K562 (cell line): ENCODE data around the gene ZBTB20. TPM values are rescaled to one million over a fixed set of nuclear protein-coding genes. Genes with fewer than 3 reads are reported as not detected.

Source experiments
- ATAC-seq: fragments of 200-7000 bp; cut with Tn5 transposase; 3 replicates; pipeline ENCODE4 v1.9.1; 2020; ENCODE audit warnings: moderate library complexity
- BruUV-seq: library from RNA; stranded (reverse); fragments of 400-500 nt; replicated peaks from 2 replicates; lab custom pipeline; 2021; lab: Mats Ljungman, UMichigan
- CTCF ChIA-PET: fragments of 300-600 bp; formaldehyde crosslinking; extraction: SDS; loops from one replicate; lab custom pipeline; 2021; ENCODE audit warnings: low intra/inter-chr PET ratio; lab: Yijun Ruan, JAX
- POLR2A ChIA-PET: fragments of 300-600, 350-650 bp; sonication (Branson Sonifier 250); formaldehyde crosslinking; extraction: SDS; loops from one replicate; lab custom pipeline; 2021; ENCODE audit warnings: antibody characterized with exemption, inconsistent platforms; lab: Yijun Ruan, JAX
- DNase-seq, 4 experiments: peaks; one replicate each; pipeline versions ENCODE4 v3.0.0 to v3.0.0-alpha.2; 2011 to 2018; ENCODE audit warnings: low spot score in 3 of 4, mixed read lengths in 3 of 4; ENCODE audit errors: extremely low read depth in 1 of 4
- FAIRE-seq: peaks from 2 replicates; lab custom pipeline; 2011; peaks lifted over from hg19 to GRCh38; lab: Jason Lieb, UNC
- H2AFZ ChIP-seq: 2 replicates; pipeline ENCODE4 v1.6.0; 2011; ENCODE audit warnings: low read depth, low read length, control low read depth, inconsistent platforms
- H3K27ac ChIP-seq: fragments of 200-600 bp; 3 replicates; pipeline ENCODE4 v1.8.0; 2011; ENCODE audit warnings: low read depth, mild to moderate bottlenecking, control low read depth, inconsistent platforms, low read length, moderate library complexity, mixed read lengths; ENCODE audit errors: extremely low read depth
- H3K27me3 ChIP-seq, 2 experiments: fragments of 300-600 bp in 1 of 2; 2 replicates in 1 of 2; 3 replicates in 1 of 2; pipeline versions ENCODE4 v1.6.0 to v1.8.0; 2011; ENCODE audit warnings: inconsistent platforms in 2 of 2, low read length in 2 of 2, mild to moderate bottlenecking in 1 of 2, mixed read lengths in 1 of 2, moderate library complexity in 1 of 2; ENCODE audit not compliant: control insufficient read depth in 2 of 2, insufficient read depth in 2 of 2
- H3K36me3 ChIP-seq: fragments of 300-600 bp; 3 replicates; pipeline ENCODE4 v1.8.0; 2011; ENCODE audit warnings: mild to moderate bottlenecking, low read length, inconsistent platforms; ENCODE audit not compliant: control insufficient read depth, insufficient read depth
- H3K4me1 ChIP-seq, 2 experiments: fragments of 200-600 bp in 1 of 2; replicated peaks in 1 of 2; 2 replicates in 1 of 2; 3 replicates in 1 of 2; pipeline versions ENCODE4 v1.5.1 to v1.8.0; 2011; ENCODE audit warnings: inconsistent platforms in 2 of 2, low read length in 2 of 2, mild to moderate bottlenecking in 1 of 2, mixed read lengths in 1 of 2, moderate library complexity in 1 of 2; ENCODE audit not compliant: control insufficient read depth in 2 of 2, insufficient read depth in 2 of 2
- H3K4me2 ChIP-seq: 2 replicates; pipeline ENCODE4 v1.6.1; 2011; ENCODE audit warnings: low read length, control low read depth, inconsistent platforms, mixed read lengths; ENCODE audit not compliant: insufficient read depth
- H3K4me3 ChIP-seq: fragments of 200-600 bp; sonication (generic), shearing (Covaris generic); 2 replicates; pipeline ENCODE4 v1.5.1; 2016; ENCODE audit warnings: control low read depth, inconsistent platforms
- H3K79me2 ChIP-seq: fragments of 200-600 bp; 3 replicates; pipeline ENCODE4 v1.8.0; 2011; ENCODE audit warnings: low read length, inconsistent platforms; ENCODE audit not compliant: control insufficient read depth, insufficient read depth
- H3K9ac ChIP-seq, 2 experiments: 2 replicates each; pipeline versions ENCODE4 v1.6.0 to v1.6.1; 2011; ENCODE audit warnings: low read depth in 2 of 2, low read length in 2 of 2, control low read depth in 1 of 2, inconsistent platforms in 1 of 2, mild to moderate bottlenecking in 1 of 2, mixed read lengths in 1 of 2; ENCODE audit not compliant: insufficient read depth in 1 of 2
- H3K9me1 ChIP-seq: one replicate; pipeline ENCODE4 v1.6.0; 2011; ENCODE audit warnings: inconsistent platforms, mild to moderate bottlenecking, low read length, moderate library complexity; ENCODE audit not compliant: control insufficient read depth, insufficient read depth
- H3K9me3 ChIP-seq: replicated peaks from 2 replicates; pipeline ENCODE4 v1.5.1; 2011; ENCODE audit warnings: low read depth, low read length, inconsistent platforms; ENCODE audit not compliant: control insufficient read depth, insufficient read depth
- H4K20me1 ChIP-seq: replicated peaks from 2 replicates; pipeline ENCODE4 v1.6.1; 2011; ENCODE audit warnings: low read length, inconsistent platforms, mixed read lengths; ENCODE audit not compliant: control insufficient read depth, insufficient read depth
- BRD4 ChIP-seq: fragments of 200-600 bp; sonication (generic); IDR thresholded peaks from 2 replicates; pipeline ENCODE4 v1.6.1; 2017; ENCODE audit warnings: inconsistent platforms
- DMBX1 ChIP-seq: fragments of 250-450 bp; sonication (Bioruptor Pico); IDR thresholded peaks from 2 replicates; pipeline ENCODE4 v1.8.0; 2022; ENCODE audit warnings: inconsistent platforms, mild to moderate bottlenecking, moderate library complexity, borderline replicate concordance
- JUND ChIP-seq, 2 experiments: IDR thresholded peaks; 2 replicates in 1 of 2; 3 replicates in 1 of 2; pipeline ENCODE4 v1.6.1; 2011; ENCODE audit warnings: borderline replicate concordance in 2 of 2, low read depth in 2 of 2, low read length in 2 of 2, improper control_type of control experiment in 1 of 2, missing biosample characterization in 1 of 2, missing genetic modification characterization in 1 of 2, missing genetic modification reagents in 1 of 2
- NFE2L1 ChIP-seq: fragments of 450-650 bp; IDR thresholded peaks from 2 replicates; pipeline ENCODE4 v1.6.1; 2016; ENCODE audit warnings: missing genetic modification characterization, low read depth, mild to moderate bottlenecking, missing compliant biosample characterization, moderate library complexity, borderline replicate concordance
- TOE1 ChIP-seq, 2 experiments: fragments of 450-650 bp in 1 of 2; sonication (generic) in 1 of 2; formaldehyde crosslinking in 1 of 2; IDR thresholded peaks; 2 replicates each; pipeline versions ENCODE4 v1.7.1 to v1.8.0; 2016 to 2022; ENCODE audit warnings: borderline replicate concordance in 2 of 2, mild to moderate bottlenecking in 2 of 2, antibody characterized with exemption in 1 of 2, inconsistent platforms in 1 of 2, low read depth in 1 of 2, missing genetic modification reagents in 1 of 2, moderate library complexity in 1 of 2
- ZNF77 ChIP-seq: fragments of 250-450 bp; sonication (Bioruptor Pico); IDR thresholded peaks from 2 replicates; pipeline ENCODE4 v1.5.0; 2020
- ZZZ3 ChIP-seq: fragments of 450-650 bp; IDR thresholded peaks from 2 replicates; pipeline ENCODE4 v1.6.1; 2016; ENCODE audit warnings: antibody characterized with exemption, mild to moderate bottlenecking, moderate library complexity
- WGBS: fragments of 100-300 bp; shearing (Covaris generic); methylation state at CpG from one replicate; pipeline ENCODE4 v1.1.6; 2016; ENCODE audit warnings: low coverage, mixed read lengths; ENCODE audit not compliant: insufficient coverage; ENCODE audit errors: missing lambda C conversion rate; 5-methylcytosine and 5-hydroxymethylcytosine counted together
- in situ Hi-C: fragments of 300-500 bp; cut with MboI; formaldehyde crosslinking; loops from 4 replicates; pipeline ENCODE4 v1.15.0; 2018; ENCODE audit warnings: inconsistent platforms, mixed read lengths
- intact Hi-C: fragments of 100-400 bp; cut with micrococcal nuclease; formaldehyde crosslinking; loops from 2 replicates; pipeline ENCODE4 v1.14.2; 2022
- polyA plus RNA-seq, 8 experiments: library from polyadenylated mRNA; depleted of rRNA in 4 of 8; stranded (reverse) in 5 of 8; unstranded in 3 of 8; fragments of >200 nt; fragmentation: Nextera tagmentation in 2 of 8; fragmentation: Illumina TruSeq in 1 of 8; extraction: Ambion mirVana in 2 of 8; extraction: Trizol in 1 of 8; gene quantifications; 2 replicates each; pipeline versions ENCODE4 v1.2.1 to v1.2.3, GENCODE V29; 2011 to 2014; ENCODE audit warnings: inconsistent platforms in 1 of 8, missing spikeins in 1 of 8
- total RNA-seq, 7 experiments: library from RNA; depleted of rRNA in 6 of 7; stranded (reverse); fragments of >200 nt in 6 of 7; fragmentation: Illumina TruSeq in 2 of 7; extraction: Trizol in 2 of 7; gene quantifications; 2 replicates each; pipeline versions ENCODE4 v1.2.1 to v1.2.3, GENCODE V29; 2011 to 2021; ENCODE audit warnings: low replicate concordance in 1 of 7
- TF ChIP-seq, protein P1 (sequence below): fragments of 450-650 bp; formaldehyde crosslinking; IDR thresholded peaks from 2 replicates; pipeline ENCODE4 v1.4.0; 2022; ENCODE audit warnings: mild to moderate bottlenecking, moderate library complexity
- TF ChIP-seq, protein P2 (sequence below), 3 experiments: fragments of 200-800 bp in 1 of 3; sonication (Bioruptor generic) in 1 of 3; sonication (generic) in 1 of 3; formaldehyde crosslinking in 1 of 3; IDR thresholded peaks; 2 replicates each; pipeline versions ENCODE4 v1.6.1 to v1.8.0; 2016 to 2022; ENCODE audit warnings: mild to moderate bottlenecking in 2 of 3, missing compliant biosample characterization in 2 of 3, missing genetic modification characterization in 2 of 3, missing genetic modification reagents in 1 of 3
- TF ChIP-seq, protein P3 (sequence below): IDR thresholded peaks from 2 replicates; pipeline ENCODE4 v1.6.1; 2011; ENCODE audit warnings: borderline replicate concordance, low read depth, mild to moderate bottlenecking, moderate library complexity, low read length; ENCODE audit not compliant: insufficient read depth, poor library complexity, severe bottlenecking

The ZBTB20 gene
- total and polyA plus RNA-seq, 9 of the 15 experiments (the other 6 are each of a cell fraction or from before 2014, with no cell fraction given): 0.17 to 1.7 (median 0.45) TPM

DNA sequence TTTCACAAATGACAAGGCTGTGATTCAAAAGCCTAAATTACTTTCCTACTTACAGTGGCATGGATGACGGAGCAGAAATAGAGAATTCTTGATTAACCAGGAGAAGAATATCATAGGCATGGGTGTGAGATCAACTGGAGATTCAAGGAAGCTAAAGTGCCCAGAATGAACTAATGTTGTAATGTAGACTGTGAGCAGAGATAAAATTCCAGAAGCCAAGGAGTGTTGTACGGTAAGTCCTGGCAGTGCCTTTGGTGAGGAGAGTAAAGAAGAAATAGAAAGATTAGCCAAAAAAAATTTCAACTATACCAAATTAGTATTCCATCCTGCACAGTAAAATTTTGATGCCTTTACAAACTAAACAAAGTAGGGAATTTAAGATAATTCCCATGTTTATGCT, 75.9 kb downstream of the ZBTB20 start:
- Histone ChIP-seq H3K79me2 (no peaks in the 10 kb centered on the region), H4K20me1 (no peaks in the 10 kb centered on the region), H2AFZ (no peak overlapping the region), H3K27ac (no peak overlapping the region), H3K4me2 (no peak overlapping the region), H3K4me3 (no peak overlapping the region), H3K27me3 (no peaks in the 10 kb centered on the region), H3K9me1 (no peaks in the 10 kb centered on the region), H3K9me3 (no peaks in the 10 kb centered on the region), H3K9ac (no peak overlapping the region), H3K4me1 (no peaks in the 10 kb centered on the region), H3K36me3 (no peaks in the 10 kb centered on the region)
- DNase-seq (no peak), ATAC-seq (no peak), FAIRE-seq (no peak)
- TF ChIP-seq, protein P1, sequence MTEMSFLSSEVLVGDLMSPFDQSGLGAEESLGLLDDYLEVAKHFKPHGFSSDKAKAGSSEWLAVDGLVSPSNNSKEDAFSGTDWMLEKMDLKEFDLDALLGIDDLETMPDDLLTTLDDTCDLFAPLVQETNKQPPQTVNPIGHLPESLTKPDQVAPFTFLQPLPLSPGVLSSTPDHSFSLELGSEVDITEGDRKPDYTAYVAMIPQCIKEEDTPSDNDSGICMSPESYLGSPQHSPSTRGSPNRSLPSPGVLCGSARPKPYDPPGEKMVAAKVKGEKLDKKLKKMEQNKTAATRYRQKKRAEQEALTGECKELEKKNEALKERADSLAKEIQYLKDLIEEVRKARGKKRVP (CRISPR knock-in tag): no peak
- no peak for TF ChIP-seq ZNF77 (CRISPR knock-in tag)
- POLR2A ChIA-PET: no interaction called here
- no TSS peak for BruUV-seq
- in situ Hi-C loops: no loop called here
- CTCF ChIA-PET: no interaction called here
- WGBS: 25% methylated on average over 2 of the region's 2 CpGs
- intact Hi-C loops: no loop called here

DNA sequence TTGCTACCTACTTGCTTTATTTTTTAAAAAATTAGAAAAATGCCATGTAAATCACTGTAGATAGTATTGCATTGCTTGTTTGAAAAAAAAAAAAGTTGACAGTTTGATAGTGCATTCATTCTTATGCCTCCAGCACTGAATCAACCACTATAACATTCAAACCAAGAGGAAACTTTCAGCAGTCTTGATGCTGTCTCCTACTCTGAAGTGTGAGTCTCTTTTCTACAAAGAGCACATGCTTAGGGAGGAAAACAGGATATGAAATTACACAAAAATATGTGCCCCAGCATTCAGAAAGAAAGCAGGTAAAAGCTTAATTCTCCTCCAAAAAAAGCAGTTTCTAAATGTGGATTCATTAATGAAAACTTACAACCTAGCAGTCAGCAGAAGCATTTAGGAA, 78.3 kb downstream of the ZBTB20 start:
- intact Hi-C loops (no loop called here), in situ Hi-C loops (no loop called here)
- H3K79me2 ChIP-seq: no peaks in the 10 kb centered on the region
- CTCF ChIA-PET: no interaction called here
- H4K20me1 ChIP-seq: no peaks in the 10 kb centered on the region
- BruUV-seq: no TSS peak
- H3K9ac ChIP-seq: no peak overlapping the region
- DNase-seq (no peak), FAIRE-seq (no peak), ATAC-seq (no peak)
- no peaks in the 10 kb centered on the region for H3K36me3 ChIP-seq
- H3K4me3 ChIP-seq: no peak overlapping the region
- H3K4me2 ChIP-seq: no peak overlapping the region
- no peak overlapping the region for H3K27ac ChIP-seq
- H3K9me3 ChIP-seq: no peaks in the 10 kb centered on the region
- POLR2A ChIA-PET: no interaction called here
- H3K27me3 ChIP-seq: no peaks in the 10 kb centered on the region
- no peak overlapping the region for H2AFZ ChIP-seq
- H3K4me1 ChIP-seq: no peaks in the 10 kb centered on the region
- no peaks in the 10 kb centered on the region for H3K9me1 ChIP-seq
- TF ChIP-seq NFE2L1 (tag) (no peak), JUND (IDR thresholded peaks at IDR 0.05; ENCODE audit: borderline replicate concordance, low read depth, low read length) (no peak), JUND (tag; IDR thresholded peaks at IDR 0.05; ENCODE audit: borderline replicate concordance, low read depth, low read length) (no peak), TOE1 (IDR thresholded peaks at IDR 0.05; ENCODE audit: borderline replicate concordance) (no peak), TOE1 (CRISPR knock-in tag; IDR thresholded peaks at IDR 0.05; ENCODE audit: borderline replicate concordance, low read depth) (no peak), ZZZ3 (no peak), DMBX1 (CRISPR knock-in tag) (no peak), BRD4 (no peak)
- TF ChIP-seq, protein P2, sequence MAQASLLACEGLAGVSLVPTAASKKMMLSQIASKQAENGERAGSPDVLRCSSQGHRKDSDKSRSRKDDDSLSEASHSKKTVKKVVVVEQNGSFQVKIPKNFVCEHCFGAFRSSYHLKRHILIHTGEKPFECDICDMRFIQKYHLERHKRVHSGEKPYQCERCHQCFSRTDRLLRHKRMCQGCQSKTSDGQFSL (CRISPR knock-in tag; IDR thresholded peaks at IDR 0.05): no peak
- TF ChIP-seq, protein P2 (tag; IDR thresholded peaks at IDR 0.05): no peak
- TF ChIP-seq, protein P3, sequence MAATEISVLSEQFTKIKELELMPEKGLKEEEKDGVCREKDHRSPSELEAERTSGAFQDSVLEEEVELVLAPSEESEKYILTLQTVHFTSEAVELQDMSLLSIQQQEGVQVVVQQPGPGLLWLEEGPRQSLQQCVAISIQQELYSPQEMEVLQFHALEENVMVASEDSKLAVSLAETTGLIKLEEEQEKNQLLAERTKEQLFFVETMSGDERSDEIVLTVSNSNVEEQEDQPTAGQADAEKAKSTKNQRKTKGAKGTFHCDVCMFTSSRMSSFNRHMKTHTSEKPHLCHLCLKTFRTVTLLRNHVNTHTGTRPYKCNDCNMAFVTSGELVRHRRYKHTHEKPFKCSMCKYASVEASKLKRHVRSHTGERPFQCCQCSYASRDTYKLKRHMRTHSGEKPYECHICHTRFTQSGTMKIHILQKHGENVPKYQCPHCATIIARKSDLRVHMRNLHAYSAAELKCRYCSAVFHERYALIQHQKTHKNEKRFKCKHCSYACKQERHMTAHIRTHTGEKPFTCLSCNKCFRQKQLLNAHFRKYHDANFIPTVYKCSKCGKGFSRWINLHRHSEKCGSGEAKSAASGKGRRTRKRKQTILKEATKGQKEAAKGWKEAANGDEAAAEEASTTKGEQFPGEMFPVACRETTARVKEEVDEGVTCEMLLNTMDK: no peak
